ENCODE data around the gene GCM1. TPM values are rescaled to one million over a fixed set of nuclear protein-coding genes. Genes with fewer than 3 reads are reported as not detected.
A peak's percentile ranks its signal among the peaks of the same experiment; 100 is the strongest.

The GCM1 gene
- total RNA-seq, 6 experiments from 2014 or later, result not detected

- Mint-ChIP-seq H3K27me3 (ENCODE audit: insufficient read depth) (peaks cover 10% of the 10 kb centered on the region), H3K4me1 (ENCODE audit: low read depth) (no peaks in the 10 kb centered on the region), H3K4me3 (no peak overlapping the region), H3K9me3 (no peaks in the 10 kb centered on the region), H3K36me3 (ENCODE audit: low read depth) (no peaks in the 10 kb centered on the region), H3K27ac (no peak overlapping the region)
- DNase-seq, result no peak
- TF ChIP-seq CTCF (IDR thresholded peaks at IDR 0.05), result no peak
Measured at GRCh38 chr6:53152576-53152975, 3.9 kb upstream of the GCM1 start.

GRCh38 chr6:53151676-53152075 is 3.0 kb upstream of the GCM1 start:
- peak; percentile 54 for TF ChIP-seq CTCF (IDR thresholded peaks at IDR 0.05)
- no peak overlapping the region for H3K27ac Mint-ChIP-seq
- H3K27me3 Mint-ChIP-seq (ENCODE audit: insufficient read depth), result peaks cover 10% of the 10 kb centered on the region
- no peak for DNase-seq
- H3K4me1 Mint-ChIP-seq (ENCODE audit: low read depth), result no peaks in the 10 kb centered on the region
- no peak overlapping the region for H3K4me3 Mint-ChIP-seq
- no peaks in the 10 kb centered on the region for H3K9me3 Mint-ChIP-seq
- no peaks in the 10 kb centered on the region for H3K36me3 Mint-ChIP-seq (ENCODE audit: low read depth)

- DNase-seq, result no peak
- H3K27me3 Mint-ChIP-seq (ENCODE audit: insufficient read depth), result peaks cover 26% of the 10 kb centered on the region
- no peak overlapping the region for H3K27ac Mint-ChIP-seq
- no peaks in the 10 kb centered on the region for H3K4me1 Mint-ChIP-seq (ENCODE audit: low read depth)
- no peaks in the 10 kb centered on the region for H3K9me3 Mint-ChIP-seq
- TF ChIP-seq CTCF (IDR thresholded peaks at IDR 0.05), result no peak
- H3K4me3 Mint-ChIP-seq, result no peak overlapping the region
- no peaks in the 10 kb centered on the region for H3K36me3 Mint-ChIP-seq (ENCODE audit: low read depth)
Measured at GRCh38 chr6:53144802-53145201, 3.8 kb downstream of the GCM1 start.

- H3K36me3 Mint-ChIP-seq (ENCODE audit: low read depth), result no peaks in the 10 kb centered on the region
- no peaks in the 10 kb centered on the region for H3K9me3 Mint-ChIP-seq
- TF ChIP-seq CTCF (IDR thresholded peaks at IDR 0.05), result no peak
- H3K27ac Mint-ChIP-seq, result no peak overlapping the region
- peaks cover 26% of the 10 kb centered on the region for H3K27me3 Mint-ChIP-seq (ENCODE audit: insufficient read depth)
- H3K4me3 Mint-ChIP-seq, result no peak overlapping the region
- no peaks in the 10 kb centered on the region for H3K4me1 Mint-ChIP-seq (ENCODE audit: low read depth)
- no peak for DNase-seq
Measured at GRCh38 chr6:53143710-53144109, 4.9 kb downstream of the GCM1 start.

- no peak for DNase-seq
- Mint-ChIP-seq H3K9me3 (no peaks in the 10 kb centered on the region), H3K36me3 (ENCODE audit: low read depth) (no peaks in the 10 kb centered on the region), H3K27ac (no peak overlapping the region), H3K4me3 (no peak overlapping the region), H3K27me3 (ENCODE audit: insufficient read depth) (peaks cover 26% of the 10 kb centered on the region), H3K4me1 (ENCODE audit: low read depth) (no peaks in the 10 kb centered on the region)
- TF ChIP-seq CTCF (IDR thresholded peaks at IDR 0.05), result no peak
Measured at GRCh38 chr6:53142810-53143209, 5.8 kb downstream of the GCM1 start.

GRCh38 chr6:53139841-53140413 is 8.7 kb downstream of the GCM1 start:
- Mint-ChIP-seq H3K27ac (no peak overlapping the region), H3K4me1 (ENCODE audit: low read depth) (no peaks in the 10 kb centered on the region), H3K27me3 (ENCODE audit: insufficient read depth) (peaks cover 28% of the 10 kb centered on the region), H3K36me3 (ENCODE audit: low read depth) (no peaks in the 10 kb centered on the region), H3K4me3 (no peak overlapping the region), H3K9me3 (no peaks in the 10 kb centered on the region)
- no peak for DNase-seq
- TF ChIP-seq CTCF (IDR thresholded peaks at IDR 0.05), result no peak
